A673 (cell line): ENCODE data around the gene MFSD11. TPM values are rescaled to one million over a fixed set of nuclear protein-coding genes. Genes with fewer than 3 reads are reported as not detected.
A peak's percentile ranks its signal among the peaks of the same experiment; 100 is the strongest.

Source experiments
- BruUV-seq: library from RNA; stranded (reverse); fragments of 400-500 nt; replicated peaks from 2 replicates; lab custom pipeline; 2021; lab: Mats Ljungman, UMichigan
- CTCF ChIA-PET: fragments of 300-600 bp; sonication (Branson Sonifier 250); formaldehyde crosslinking; loops from one replicate; lab custom pipeline; 2022; ENCODE audit warnings: antibody characterized with exemption; lab: Charles Lee
- POLR2A ChIA-PET: fragments of 300-600 bp; sonication (Branson Sonifier 250); formaldehyde crosslinking; loops from one replicate; lab custom pipeline; 2022; ENCODE audit warnings: antibody characterized with exemption; ENCODE audit not compliant: low non-redundant PET; lab: Charles Lee
- DNase-seq: peaks from one replicate; pipeline ENCODE4 v3.0.0-alpha.2; 2015; ENCODE audit warnings: low spot score
- H3K27ac ChIP-seq: fragments of 200-600 bp; sonication (generic); 2 replicates; pipeline ENCODE4 v1.5.1; 2016; ENCODE audit warnings: mixed run types, low read depth, mild to moderate bottlenecking, mixed read lengths, antibody characterized with exemption, low read length; ENCODE audit not compliant: poor library complexity, severe bottlenecking
- H3K27me3 ChIP-seq: fragments of 200-600 bp; sonication (generic); replicated peaks from 2 replicates; pipeline ENCODE4 v1.6.1; 2017; ENCODE audit warnings: mixed run types, low read depth, mild to moderate bottlenecking, mixed read lengths, antibody characterized with exemption, low read length; ENCODE audit not compliant: insufficient read depth, poor library complexity
- H3K36me3 ChIP-seq: fragments of 200-600 bp; sonication (generic); 2 replicates; pipeline ENCODE4 v1.6.1; 2016; ENCODE audit warnings: mixed run types, mild to moderate bottlenecking, mixed read lengths, antibody characterized with exemption, low read length; ENCODE audit not compliant: insufficient read depth, poor library complexity, severe bottlenecking
- H3K4me1 ChIP-seq: fragments of 200-600 bp; sonication (generic); 2 replicates; pipeline ENCODE4 v1.6.1; 2017; ENCODE audit warnings: mixed run types, mild to moderate bottlenecking, mixed read lengths, antibody characterized with exemption, low read length; ENCODE audit not compliant: insufficient read depth, poor library complexity, severe bottlenecking
- H3K4me3 ChIP-seq: fragments of 200-600 bp; sonication (generic); 2 replicates; pipeline ENCODE4 v1.5.1; 2016; ENCODE audit warnings: low read depth, mixed run types, mild to moderate bottlenecking, mixed read lengths, low read length; ENCODE audit not compliant: poor library complexity, severe bottlenecking
- H3K9me3 ChIP-seq: fragments of 200-600 bp; sonication (generic); 2 replicates; pipeline ENCODE4 v1.6.1; 2016; ENCODE audit warnings: mixed run types, low read depth, mild to moderate bottlenecking, mixed read lengths, antibody characterized with exemption, low read length; ENCODE audit not compliant: poor library complexity, severe bottlenecking
- CTCF ChIP-seq: fragments of 300-800, 200-600 bp; sonication (generic); conservative IDR thresholded peaks from 2 replicates; pipeline ENCODE4 v1.5.1; 2017; ENCODE audit warnings: low read depth, mild to moderate bottlenecking, antibody characterized with exemption, low read length, moderate library complexity, mixed read lengths
- EZH2 ChIP-seq: fragments of 200-600 bp; sonication (generic); IDR thresholded peaks from 2 replicates; pipeline ENCODE4 v1.6.1; 2017; ENCODE audit warnings: borderline replicate concordance, low read depth, mild to moderate bottlenecking, mixed read lengths, antibody characterized with exemption, low read length; ENCODE audit not compliant: poor library complexity, severe bottlenecking
- intact Hi-C: fragments of 100-400 bp; cut with micrococcal nuclease; formaldehyde crosslinking; loops from one replicate; pipeline ENCODE4 v1.10.0; 2022; ENCODE audit not compliant: unreplicated experiment
- microRNA-seq: library from miRNA; unstranded; fragments of <30 nt; microRNA quantifications from one replicate; pipeline ENCODE4 v1.2.0, GENCODE V29; 2021
- total RNA-seq: library from RNA; stranded (reverse); gene quantifications from 2 replicates; pipeline ENCODE4 v1.2.3, GENCODE V29; 2021

Gene MFSD11
- total RNA-seq, 1 experiment from 2014 or later, result 38.8 TPM

GRCh38 chr17:76827736-76828135 is 89.8 kb downstream of the MFSD11 start:
- no peaks in the 10 kb centered on the region for H3K36me3 ChIP-seq
- peaks cover 9% of the 10 kb centered on the region for H3K4me1 ChIP-seq
- no peak overlapping the region for H3K4me3 ChIP-seq
- no peak overlapping the region for H3K27ac ChIP-seq
- no peak for TF ChIP-seq CTCF
- no peak for TF ChIP-seq EZH2
- BruUV-seq, result no TSS peak
- H3K27me3 ChIP-seq, result no peaks in the 10 kb centered on the region
- ChIA-PET CTCF (no interaction called here), POLR2A (no interaction called here)
- DNase-seq, result no peak
- intact Hi-C loops, result no loop called here
- H3K9me3 ChIP-seq, result no peaks in the 10 kb centered on the region

Small RNA genes within 50 kb of the gene (microRNA-seq; reads per million reads assigned to microRNA genes)
- gene MIR636, result 12.7 reads per million, percentile 34 among the genes with 10 or more reads in this experiment

Other genes starting within 250 kb of the MFSD11 start
- gene RHBDF2, start 236.7 kb upstream of the MFSD11 start, total RNA-seq, result 20.4 and 26.5 TPM in 2 replicates
- 0.56 and 0.61 TPM in 2 replicates for gene CYGB, start 200.4 kb upstream of the MFSD11 start, total RNA-seq
- not detected in 2 replicates for gene PRCD, start 198.1 kb upstream of the MFSD11 start, total RNA-seq
- gene ST6GALNAC2, start 152.3 kb upstream of the MFSD11 start, total RNA-seq, result not detected in 2 replicates
- not detected in 2 replicates for gene ST6GALNAC1, start 94.4 kb upstream of the MFSD11 start, total RNA-seq
- 61.5 and 62.8 TPM in 2 replicates for gene MXRA7, start 27.2 kb upstream of the MFSD11 start, total RNA-seq
- gene JMJD6, start 11.5 kb upstream of the MFSD11 start, total RNA-seq, result 66.9 and 77.6 TPM in 2 replicates
- 42.4 and 46.0 TPM in 2 replicates for gene METTL23, start 11.3 kb upstream of the MFSD11 start, total RNA-seq
- gene SRSF2, start 788 bp upstream of the MFSD11 start, total RNA-seq, result 406 and 440 TPM in 2 replicates
- 1.1 and 3.7 TPM in 2 replicates for gene MGAT5B, start 130.3 kb downstream of the MFSD11 start, total RNA-seq